ENCODE measurements around the gene SORL1. TPM values are rescaled to one million over a fixed set of nuclear protein-coding genes. Genes with fewer than 3 reads are reported as not detected.

SORL1 gene
- total RNA-seq, 1 experiment from 2014 or later: 68.3 TPM

DNA sequence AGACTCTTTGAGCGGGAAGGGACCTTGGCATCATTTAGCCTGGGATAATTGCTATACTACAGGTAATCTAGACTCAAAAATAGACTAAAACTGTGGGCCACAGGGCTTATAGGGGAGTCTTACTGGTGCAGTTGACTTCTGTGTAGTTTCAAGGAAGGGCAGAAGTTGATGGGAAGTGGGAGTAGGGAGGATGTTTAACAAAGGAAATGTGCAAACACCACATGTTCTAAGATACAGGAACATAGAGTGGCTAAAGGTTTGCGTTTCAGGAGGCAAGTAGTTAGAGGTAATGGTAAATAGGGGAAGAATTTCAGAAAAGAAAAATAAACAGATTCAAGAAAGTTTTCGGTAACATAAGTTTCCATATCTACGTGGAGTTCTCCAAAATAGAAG lies 14.4 kb upstream of the SORL1 start:
- H2BK120ac ChIP-seq (ENCODE audit: low read depth, low read length, poor library complexity, severe bottlenecking): no peak overlapping the region
- Mint-ChIP-seq H3K9me3 (no peaks in the 10 kb centered on the region), H3K4me1 (peaks cover 20 to 21% of the 10 kb centered on the region in 2 experiments), H3K27me3 (ENCODE audit: low read depth) (no peaks in the 10 kb centered on the region), H3K4me3 (no peak overlapping the region), H3K36me3 (ENCODE audit: insufficient read depth in 1 of 3, low read depth in 3 of 3) (no peaks in the 10 kb centered on the region), H3K27ac (no peak overlapping the region; a peak in 1 of 7 replicates)
- H3K4me1 ChIP-seq (ENCODE audit: insufficient read depth, low read length): no peaks in the 10 kb centered on the region
- no peak overlapping the region for H2BK15ac ChIP-seq (ENCODE audit: low read depth, low read length)
- H2BK12ac ChIP-seq (ENCODE audit: insufficient read length, low read depth, low read length): no peak overlapping the region
- H4K5ac ChIP-seq (ENCODE audit: insufficient read length, low read depth, low read length): no peak overlapping the region
- H3K9me3 ChIP-seq (ENCODE audit: control insufficient read depth, low read depth, low read length): no peaks in the 10 kb centered on the region
- no peak for DNase-seq
- H3K27me3 ChIP-seq (ENCODE audit: insufficient read depth, low read length): no peaks in the 10 kb centered on the region
- H2BK20ac ChIP-seq (ENCODE audit: low read depth, low read length, poor library complexity, severe bottlenecking): no peak overlapping the region
- H3K14ac ChIP-seq (ENCODE audit: insufficient read depth, low read length): no peak overlapping the region
- no peak overlapping the region for H3K4me2 ChIP-seq (ENCODE audit: insufficient read depth, insufficient read length, low read length)
- no peak overlapping the region for H4K8ac ChIP-seq (replicated peaks; ENCODE audit: insufficient read length, low read depth, low read length)
- H3K9ac ChIP-seq (ENCODE audit: extremely low read depth, insufficient read length, low read length): no peak overlapping the region
- H3K23me2 ChIP-seq (ENCODE audit: insufficient read length, low read depth, low read length, poor library complexity, severe bottlenecking): no peaks in the 10 kb centered on the region
- H2AK5ac ChIP-seq (ENCODE audit: insufficient read length, low read length): no peak overlapping the region
- no peak overlapping the region for H4K91ac ChIP-seq (ENCODE audit: insufficient read length, low read depth, low read length)
- no peaks in the 10 kb centered on the region for H4K20me1 ChIP-seq (ENCODE audit: control insufficient read depth, insufficient read depth, insufficient read length)
- no peak overlapping the region for H2AFZ ChIP-seq (ENCODE audit: low read length)
- H3K79me2 ChIP-seq (ENCODE audit: insufficient read depth, low read length): no peaks in the 10 kb centered on the region
- no peak overlapping the region for H3K27ac ChIP-seq (ENCODE audit: insufficient read length, low read depth, low read length)
- H2BK5ac ChIP-seq (ENCODE audit: insufficient read length, low read length): no peak overlapping the region
- no peak overlapping the region for H3K56ac ChIP-seq (ENCODE audit: insufficient read length, low read depth, low read length)
- no peaks in the 10 kb centered on the region for H3K79me1 ChIP-seq (ENCODE audit: insufficient read depth, low read depth, low read length, poor library complexity, severe bottlenecking)
- no peak overlapping the region for H3K23ac ChIP-seq (ENCODE audit: insufficient read length, low read depth, low read length)
- no peak overlapping the region for H3T11ph ChIP-seq (ENCODE audit: low read length)
- H3K4ac ChIP-seq (ENCODE audit: low read depth, low read length): no peak overlapping the region
- no peak overlapping the region for H3K18ac ChIP-seq (ENCODE audit: insufficient read length, low read depth, low read length)
- no CpG with 5 or more reads among the region's 4 CpGs for WGBS (ENCODE audit: extremely low coverage, insufficient read length, low lambda C conversion rate)
- TF ChIP-seq, protein P1, sequence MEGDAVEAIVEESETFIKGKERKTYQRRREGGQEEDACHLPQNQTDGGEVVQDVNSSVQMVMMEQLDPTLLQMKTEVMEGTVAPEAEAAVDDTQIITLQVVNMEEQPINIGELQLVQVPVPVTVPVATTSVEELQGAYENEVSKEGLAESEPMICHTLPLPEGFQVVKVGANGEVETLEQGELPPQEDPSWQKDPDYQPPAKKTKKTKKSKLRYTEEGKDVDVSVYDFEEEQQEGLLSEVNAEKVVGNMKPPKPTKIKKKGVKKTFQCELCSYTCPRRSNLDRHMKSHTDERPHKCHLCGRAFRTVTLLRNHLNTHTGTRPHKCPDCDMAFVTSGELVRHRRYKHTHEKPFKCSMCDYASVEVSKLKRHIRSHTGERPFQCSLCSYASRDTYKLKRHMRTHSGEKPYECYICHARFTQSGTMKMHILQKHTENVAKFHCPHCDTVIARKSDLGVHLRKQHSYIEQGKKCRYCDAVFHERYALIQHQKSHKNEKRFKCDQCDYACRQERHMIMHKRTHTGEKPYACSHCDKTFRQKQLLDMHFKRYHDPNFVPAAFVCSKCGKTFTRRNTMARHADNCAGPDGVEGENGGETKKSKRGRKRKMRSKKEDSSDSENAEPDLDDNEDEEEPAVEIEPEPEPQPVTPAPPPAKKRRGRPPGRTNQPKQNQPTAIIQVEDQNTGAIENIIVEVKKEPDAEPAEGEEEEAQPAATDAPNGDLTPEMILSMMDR (conservative IDR thresholded peaks at IDR 0.05): no peak

All from H9 (cell line).